ENCODE measurements around the gene HOATZ. TPM values are rescaled to one million over a fixed set of nuclear protein-coding genes. Genes with fewer than 3 reads are reported as not detected.
A peak's percentile ranks its signal among the peaks of the same experiment; 100 is the strongest.

Gene HOATZ
- total RNA-seq, 8 experiments from 2014 or later = 0.05 to 61.7 (median 0.49) TPM; not detected in 3

DNA sequence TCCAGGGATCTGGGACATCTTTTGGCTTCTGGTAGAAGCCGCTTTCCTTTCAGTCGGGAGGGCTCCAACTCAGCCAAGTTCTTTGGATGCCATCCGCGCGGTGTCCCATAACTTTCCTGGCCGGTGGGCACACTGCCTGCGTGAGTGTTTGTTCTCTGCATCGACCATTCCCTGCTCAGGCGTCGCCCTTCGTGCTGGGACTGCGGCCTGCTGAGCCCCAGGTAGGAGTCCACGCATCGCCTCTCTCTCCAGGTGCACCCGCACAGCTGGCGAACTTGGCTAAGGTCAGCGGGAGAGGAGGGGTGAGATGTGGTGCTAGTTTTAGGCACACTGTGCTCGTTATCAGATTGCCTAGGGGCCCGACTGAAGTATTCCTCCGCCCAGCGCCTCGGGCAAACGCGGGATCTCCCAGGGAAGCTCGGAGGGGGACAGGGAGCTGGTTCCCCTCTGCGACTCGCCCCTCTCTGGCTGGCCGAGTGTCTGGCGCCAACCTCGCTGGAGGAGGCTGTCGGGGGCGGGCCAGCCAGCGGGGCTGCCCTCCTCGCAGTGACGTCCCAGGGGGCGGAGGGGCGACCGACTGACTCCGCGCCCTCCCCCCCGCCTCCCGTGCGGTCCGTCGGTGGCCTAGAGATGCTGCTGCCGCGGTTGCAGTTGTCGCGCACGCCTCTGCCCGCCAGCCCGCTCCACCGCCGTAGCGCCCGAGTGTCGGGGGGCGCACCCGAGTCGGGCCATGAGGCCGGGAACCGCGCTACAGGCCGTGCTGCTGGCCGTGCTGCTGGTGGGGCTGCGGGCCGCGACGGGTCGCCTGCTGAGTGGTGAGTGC lies 25.7 kb downstream of the HOATZ start, which contains the start of gene LAYN:
Gene LAYN, plus strand, starts transcription at position 607 of the 823 bp plus-strand sequence. Its CDS starts 124 bp downstream, at position 731.
- 0 to 60% (median 43%) methylated on average over 1 to 13 of the region's 70 CpGs; no CpG with 5 or more reads in 2 of the 10 experiments for whole genome bisulfite sequencing, 10 experiments
- ATAC-seq (replicated peaks in 6 of 8) = peak; percentile 39 to 86 (median 81)
- H3K27ac ChIP-seq = no peak within 1 kb of the TSS
- H3K4me1 ChIP-seq (replicated peaks in 1 of 2) = no peaks in the 10 kb centered on the region
- in situ Hi-C loops (cut with MboI; ENCODE audit: low pct_unique_long_range_greater_than_20kb in 2 of 9, low sequenced_read_pairs in 9 of 9, unreplicated experiment in 9 of 9) = no loop called here
- peak within 1 kb of the TSS; percentile 24 to 31 (median 29) for H3K4me3 ChIP-seq

DNA sequence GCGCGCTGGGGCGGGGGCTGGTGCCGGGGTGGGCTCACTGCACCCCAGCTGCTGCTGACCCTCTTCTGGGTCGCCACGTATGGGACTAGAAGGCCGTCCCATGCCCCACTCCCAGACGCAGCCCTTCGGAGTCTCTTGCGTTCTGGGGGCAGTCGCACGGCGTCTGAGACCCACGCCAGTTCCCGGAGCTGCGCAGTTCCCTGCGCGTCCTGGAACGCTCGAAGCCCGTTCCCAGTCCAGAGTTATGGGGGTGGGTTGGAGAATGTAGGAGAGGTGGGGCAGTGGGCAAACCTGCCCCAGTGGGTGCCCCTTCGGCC lies 26.3 kb downstream of the HOATZ start:
- peak; percentile 42 to 75 (median 69) for ATAC-seq (replicated peaks in 6 of 8)
- no peak overlapping the region for H3K27ac ChIP-seq
- no CpG with 5 or more reads among the region's 22 CpGs for WGBS, 10 experiments
- peak overlapping the region; percentile 24 to 31 (median 29) for H3K4me3 ChIP-seq
- H3K4me1 ChIP-seq (replicated peaks in 1 of 2) = no peaks in the 10 kb centered on the region
- in situ Hi-C loops (cut with MboI; ENCODE audit: low pct_unique_long_range_greater_than_20kb in 2 of 9, low sequenced_read_pairs in 9 of 9, unreplicated experiment in 9 of 9) = no loop called here

- H3K27ac ChIP-seq = no peak overlapping the region
- H3K4me1 ChIP-seq (replicated peaks in 1 of 2) = no peaks in the 10 kb centered on the region
These were observed 26.9 kb downstream of the HOATZ start for GRCh38 chr11:111541254-111542061.

GRCh38 chr11:111542606-111543275 lies 28.2 kb downstream of the HOATZ start:
- Histone ChIP-seq H3K4me1 (replicated peaks in 1 of 2) (no peaks in the 10 kb centered on the region), H3K27ac (no peak overlapping the region), H3K4me3 (no peak overlapping the region)
- ATAC-seq (replicated peaks in 6 of 8) = no peak
- in situ Hi-C loops (cut with MboI; ENCODE audit: low pct_unique_long_range_greater_than_20kb in 2 of 9, low sequenced_read_pairs in 9 of 9, unreplicated experiment in 9 of 9) = no loop called here
- WGBS, 10 experiments = 58 to 98% (median 73%) methylated on average over 2 to 7 of the region's 10 CpGs

More at GRCh38 chr11:111541254-111542061, 26.9 kb downstream of the HOATZ start:
- peak overlapping the region; percentile 24 to 31 (median 29) for H3K4me3 ChIP-seq
- 19 to 58% (median 32%) methylated on average over 1 to 18 of the region's 41 CpGs; no CpG with 5 or more reads in 3 of the 10 experiments for WGBS, 10 experiments
- peak; percentile 27 to 57 (median 44) for ATAC-seq (replicated peaks in 6 of 8)
- in situ Hi-C loops (cut with MboI; ENCODE audit: low pct_unique_long_range_greater_than_20kb in 2 of 9, low sequenced_read_pairs in 9 of 9, unreplicated experiment in 9 of 9) = no loop called here

DNA sequence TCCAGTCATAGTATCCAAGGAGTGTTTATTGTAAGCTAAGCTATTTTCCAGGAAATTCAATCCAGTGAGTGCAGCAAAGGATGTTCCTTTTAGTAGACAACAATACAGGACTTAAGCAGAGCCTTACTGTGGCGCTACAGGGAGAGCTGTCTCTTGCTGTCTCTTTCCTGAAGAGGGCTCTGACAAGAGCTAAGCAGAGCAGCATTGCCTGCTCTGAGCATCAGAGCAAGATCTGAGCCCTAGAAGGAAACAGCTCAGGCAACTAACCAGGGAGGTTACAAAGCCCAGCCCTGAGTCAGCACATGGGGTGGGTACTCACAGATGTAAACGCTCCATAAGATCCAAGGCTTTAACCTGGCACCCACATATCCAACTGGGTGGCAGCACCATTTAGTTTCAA lies 33.9 kb downstream of the HOATZ start:
- peak in 5 of 8 experiments; percentile 8 to 51 (median 23) for ATAC-seq (replicated peaks in 6 of 8)

GRCh38 chr11:111549196-111549868 lies 34.8 kb downstream of the HOATZ start:
- WGBS, 10 experiments = 54 to 90% (median 74%) methylated on average over 1 to 10 of the region's 11 CpGs; no CpG with 5 or more reads in 1 of the 10 experiments
- peak in 7 of 8 experiments; percentile 22 to 94 (median 83) for ATAC-seq (replicated peaks in 6 of 8)
- H3K27ac ChIP-seq = no peak overlapping the region
- in situ Hi-C loops (cut with MboI; ENCODE audit: low pct_unique_long_range_greater_than_20kb in 2 of 9, low sequenced_read_pairs in 9 of 9, unreplicated experiment in 9 of 9) = no loop called here
- H3K4me1 ChIP-seq (replicated peaks in 1 of 2) = peaks cover 6 to 12% of the 10 kb centered on the region in 2 donors
- no peak overlapping the region for H3K4me3 ChIP-seq

More for the DNA sequence above, 33.9 kb downstream of the HOATZ start:
- Histone ChIP-seq H3K4me3 (no peak overlapping the region), H3K4me1 (replicated peaks in 1 of 2) (peaks cover 6 to 12% of the 10 kb centered on the region in 2 donors), H3K27ac (no peak overlapping the region)
- WGBS, 10 experiments = 80 to 100% (median 80%) methylated on average over 1 to 2 of the region's 2 CpGs; no CpG with 5 or more reads in 5 of the 10 experiments
- in situ Hi-C loops (cut with MboI; ENCODE audit: low pct_unique_long_range_greater_than_20kb in 2 of 9, low sequenced_read_pairs in 9 of 9, unreplicated experiment in 9 of 9) = no loop called here

- no peak overlapping the region for H3K27ac ChIP-seq
- H3K4me3 ChIP-seq = no peak overlapping the region
- 45 to 74% (median 63%) methylated on average over 1 to 3 of the region's 3 CpGs; no CpG with 5 or more reads in 3 of the 10 experiments for WGBS, 10 experiments
- in situ Hi-C loops (cut with MboI; ENCODE audit: low pct_unique_long_range_greater_than_20kb in 2 of 9, low sequenced_read_pairs in 9 of 9, unreplicated experiment in 9 of 9) = no loop called here
- peaks cover 6 to 12% of the 10 kb centered on the region in 2 donors for H3K4me1 ChIP-seq (replicated peaks in 1 of 2)
- no peak for ATAC-seq (replicated peaks in 6 of 8)
These were observed 35.3 kb downstream of the HOATZ start for GRCh38 chr11:111549869-111550203.

DNA sequence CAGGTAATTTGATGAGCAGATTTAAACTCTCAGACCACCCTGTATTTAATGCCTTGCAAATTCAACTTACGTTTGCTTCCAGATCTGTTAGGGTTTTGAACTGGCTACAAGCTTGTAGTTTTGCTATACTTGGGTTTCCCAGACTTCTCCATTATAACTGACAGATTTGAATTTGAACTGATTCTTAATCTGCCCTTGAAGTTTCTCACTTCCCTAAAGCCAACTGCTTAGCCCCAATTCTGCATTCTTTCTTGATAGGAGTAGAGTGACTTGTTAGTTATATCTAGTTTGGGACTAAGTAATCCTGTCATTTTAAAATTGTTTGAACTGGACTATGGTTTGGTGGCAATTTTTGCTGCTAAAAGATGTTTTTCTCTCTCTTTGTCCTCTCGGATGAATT lies 35.7 kb downstream of the HOATZ start:
- no peak overlapping the region for H3K27ac ChIP-seq
- in situ Hi-C loops (cut with MboI; ENCODE audit: low pct_unique_long_range_greater_than_20kb in 2 of 9, low sequenced_read_pairs in 9 of 9, unreplicated experiment in 9 of 9) = no loop called here
- WGBS, 10 experiments = 10 to 100% (median 80%) methylated on average over 1 to 2 of the region's 2 CpGs
- H3K4me3 ChIP-seq = no peak overlapping the region
- peaks cover 6 to 12% of the 10 kb centered on the region in 2 donors for H3K4me1 ChIP-seq (replicated peaks in 1 of 2)
- ATAC-seq (replicated peaks in 6 of 8) = no peak

GRCh38 chr11:111554532-111554931 lies 40.0 kb downstream of the HOATZ start:
- Histone ChIP-seq H3K4me3 (no peak overlapping the region), H3K4me1 (replicated peaks in 1 of 2) (peaks cover 2 to 3% of the 10 kb centered on the region in 2 donors), H3K27ac (no peak overlapping the region)
- no peak for ATAC-seq (replicated peaks in 6 of 8)
- in situ Hi-C loops (cut with MboI; ENCODE audit: low pct_unique_long_range_greater_than_20kb in 2 of 9, low sequenced_read_pairs in 9 of 9, unreplicated experiment in 9 of 9) = no loop called here

DNA sequence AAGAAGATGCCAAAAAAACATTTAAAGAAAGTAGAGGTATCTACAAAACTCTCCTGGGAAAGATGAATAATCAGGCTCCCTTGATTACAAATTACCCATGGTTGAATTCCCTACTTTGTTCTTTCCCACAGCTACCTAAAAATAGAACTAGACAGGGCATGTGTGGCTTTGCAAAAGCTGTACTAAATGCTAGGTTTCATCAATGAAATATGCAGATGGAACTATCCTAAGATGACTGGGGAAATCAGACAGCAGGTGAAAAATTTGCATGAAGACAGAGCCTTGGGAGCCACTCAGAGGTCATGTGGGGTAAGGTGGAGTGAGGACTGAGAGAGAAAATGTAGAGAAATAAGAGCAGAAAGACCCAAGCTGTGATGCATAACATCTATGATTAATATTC lies 40.7 kb downstream of the HOATZ start:
- H3K27ac ChIP-seq = no peak overlapping the region
- H3K4me1 ChIP-seq (replicated peaks in 1 of 2) = peaks cover 0 to 3% of the 10 kb centered on the region in 2 donors
- in situ Hi-C loops (cut with MboI; ENCODE audit: low pct_unique_long_range_greater_than_20kb in 2 of 9, low sequenced_read_pairs in 9 of 9, unreplicated experiment in 9 of 9) = no loop called here
- no peak overlapping the region for H3K4me3 ChIP-seq
- no peak for ATAC-seq (replicated peaks in 6 of 8)

DNA sequence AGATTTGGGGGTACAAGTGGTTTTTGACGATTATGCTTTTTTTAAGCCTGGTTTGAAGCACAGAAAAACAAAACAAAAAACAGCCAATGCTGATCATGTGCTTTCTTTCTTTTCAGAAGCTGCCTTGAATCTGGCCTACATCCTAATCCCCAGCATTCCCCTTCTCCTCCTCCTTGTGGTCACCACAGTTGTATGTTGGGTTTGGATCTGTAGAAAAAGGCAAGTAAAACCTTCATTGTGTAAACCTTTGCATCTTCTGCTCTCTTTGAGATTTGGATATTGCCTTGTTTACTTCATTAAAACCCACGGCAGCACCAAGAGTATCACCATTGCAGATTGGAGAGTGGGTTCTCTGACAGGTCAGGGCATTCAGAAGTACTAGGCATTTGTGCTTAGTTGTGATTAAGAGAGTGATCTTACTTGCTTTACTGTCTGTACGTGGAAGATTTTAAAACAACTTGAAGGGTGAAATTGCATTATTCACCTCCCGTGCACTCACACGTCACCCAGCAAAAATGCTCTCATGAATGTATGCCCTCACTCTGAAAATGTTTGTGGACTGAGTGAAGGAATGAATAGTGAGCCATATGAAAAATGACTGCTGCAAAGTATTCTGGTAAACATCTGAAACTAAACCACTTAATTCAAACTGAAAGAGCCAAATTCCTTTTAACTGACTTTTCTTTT lies 43.0 kb downstream of the HOATZ start:
- H3K4me1 ChIP-seq (replicated peaks in 1 of 2) = peaks cover 0 to 3% of the 10 kb centered on the region in 2 donors
- in situ Hi-C loops (cut with MboI; ENCODE audit: low pct_unique_long_range_greater_than_20kb in 2 of 9, low sequenced_read_pairs in 9 of 9, unreplicated experiment in 9 of 9) = no loop called here
- ATAC-seq (replicated peaks in 6 of 8) = peak in 3 of 8 experiments; percentile 39 to 70 (median 56)
- no peak overlapping the region for H3K4me3 ChIP-seq
- WGBS, 10 experiments = 13 to 100% (median 78%) methylated on average over 2 to 5 of the region's 5 CpGs
- H3K27ac ChIP-seq = no peak overlapping the region
